Ishikawa (cell line): ENCODE results near the gene SERHL2.

Source experiments
- CREB1 ChIP-seq: IDR thresholded peaks from 2 replicates; pipeline ENCODE4 v1.6.1; 2012; ENCODE audit warnings: low read depth
- RAD21 ChIP-seq: IDR thresholded peaks from 2 replicates; pipeline ENCODE4 v1.6.1; 2012; ENCODE audit warnings: low read depth
- TAF1 ChIP-seq: IDR thresholded peaks from 2 replicates; pipeline ENCODE4 v1.6.1; 2012; ENCODE audit warnings: low read depth, mild to moderate bottlenecking
- TCF12 ChIP-seq: IDR thresholded peaks from 2 replicates; pipeline ENCODE4 v1.6.1; 2012; ENCODE audit warnings: low read depth
- TF ChIP-seq, protein P1 (sequence below): IDR thresholded peaks from 2 replicates; pipeline ENCODE4 v1.6.1; 2012
- TF ChIP-seq, protein P2 (sequence below): IDR thresholded peaks from 2 replicates; pipeline ENCODE4 v1.6.1; 2012; ENCODE audit warnings: low read depth, mild to moderate bottlenecking

DNA sequence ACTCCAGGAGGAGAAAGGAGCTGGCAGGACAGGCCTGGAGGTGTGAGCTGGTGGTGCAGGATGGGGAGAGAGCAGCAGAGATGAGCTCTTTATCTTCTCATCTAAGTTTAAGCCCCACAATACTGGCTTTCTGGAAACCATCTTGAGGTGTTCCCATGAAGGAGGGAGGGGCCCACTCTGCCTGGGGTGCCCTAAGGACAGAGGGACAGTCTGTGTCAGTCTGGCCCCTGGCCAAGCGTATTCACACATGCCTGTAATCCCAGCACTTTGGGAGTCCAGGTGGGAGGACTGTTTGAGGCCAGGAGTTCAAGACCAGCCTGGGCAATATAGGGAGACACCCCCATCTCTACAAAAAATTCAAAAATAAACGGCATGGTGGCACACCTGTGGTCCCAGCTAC lies 8.9 kb downstream of the SERHL2 start:
- TF ChIP-seq CREB1 (no peak), TAF1 (no peak), RAD21 (no peak), TCF12 (no peak)
- TF ChIP-seq, protein P1, sequence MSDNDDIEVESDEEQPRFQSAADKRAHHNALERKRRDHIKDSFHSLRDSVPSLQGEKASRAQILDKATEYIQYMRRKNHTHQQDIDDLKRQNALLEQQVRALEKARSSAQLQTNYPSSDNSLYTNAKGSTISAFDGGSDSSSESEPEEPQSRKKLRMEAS: no peak
- TF ChIP-seq, protein P2, sequence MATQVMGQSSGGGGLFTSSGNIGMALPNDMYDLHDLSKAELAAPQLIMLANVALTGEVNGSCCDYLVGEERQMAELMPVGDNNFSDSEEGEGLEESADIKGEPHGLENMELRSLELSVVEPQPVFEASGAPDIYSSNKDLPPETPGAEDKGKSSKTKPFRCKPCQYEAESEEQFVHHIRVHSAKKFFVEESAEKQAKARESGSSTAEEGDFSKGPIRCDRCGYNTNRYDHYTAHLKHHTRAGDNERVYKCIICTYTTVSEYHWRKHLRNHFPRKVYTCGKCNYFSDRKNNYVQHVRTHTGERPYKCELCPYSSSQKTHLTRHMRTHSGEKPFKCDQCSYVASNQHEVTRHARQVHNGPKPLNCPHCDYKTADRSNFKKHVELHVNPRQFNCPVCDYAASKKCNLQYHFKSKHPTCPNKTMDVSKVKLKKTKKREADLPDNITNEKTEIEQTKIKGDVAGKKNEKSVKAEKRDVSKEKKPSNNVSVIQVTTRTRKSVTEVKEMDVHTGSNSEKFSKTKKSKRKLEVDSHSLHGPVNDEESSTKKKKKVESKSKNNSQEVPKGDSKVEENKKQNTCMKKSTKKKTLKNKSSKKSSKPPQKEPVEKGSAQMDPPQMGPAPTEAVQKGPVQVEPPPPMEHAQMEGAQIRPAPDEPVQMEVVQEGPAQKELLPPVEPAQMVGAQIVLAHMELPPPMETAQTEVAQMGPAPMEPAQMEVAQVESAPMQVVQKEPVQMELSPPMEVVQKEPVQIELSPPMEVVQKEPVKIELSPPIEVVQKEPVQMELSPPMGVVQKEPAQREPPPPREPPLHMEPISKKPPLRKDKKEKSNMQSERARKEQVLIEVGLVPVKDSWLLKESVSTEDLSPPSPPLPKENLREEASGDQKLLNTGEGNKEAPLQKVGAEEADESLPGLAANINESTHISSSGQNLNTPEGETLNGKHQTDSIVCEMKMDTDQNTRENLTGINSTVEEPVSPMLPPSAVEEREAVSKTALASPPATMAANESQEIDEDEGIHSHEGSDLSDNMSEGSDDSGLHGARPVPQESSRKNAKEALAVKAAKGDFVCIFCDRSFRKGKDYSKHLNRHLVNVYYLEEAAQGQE: no peak
